Activated CD4-positive, alpha-beta T cell treated with anti-CD3 and anti-CD28 coated beads, Interleukin-2, Interleukin-4, amounts not matched to agents 100 ng/mL and 50 ng/mL, durations not matched to agents 16 hours and 8 hours (primary cell): ENCODE results near the gene PIAS4.

Experiments
- DNase-seq: peaks from one replicate; pipeline ENCODE4 v3.0.0-alpha.2; 2020; ENCODE audit warnings: low spot score

The PIAS4 gene

DNA sequence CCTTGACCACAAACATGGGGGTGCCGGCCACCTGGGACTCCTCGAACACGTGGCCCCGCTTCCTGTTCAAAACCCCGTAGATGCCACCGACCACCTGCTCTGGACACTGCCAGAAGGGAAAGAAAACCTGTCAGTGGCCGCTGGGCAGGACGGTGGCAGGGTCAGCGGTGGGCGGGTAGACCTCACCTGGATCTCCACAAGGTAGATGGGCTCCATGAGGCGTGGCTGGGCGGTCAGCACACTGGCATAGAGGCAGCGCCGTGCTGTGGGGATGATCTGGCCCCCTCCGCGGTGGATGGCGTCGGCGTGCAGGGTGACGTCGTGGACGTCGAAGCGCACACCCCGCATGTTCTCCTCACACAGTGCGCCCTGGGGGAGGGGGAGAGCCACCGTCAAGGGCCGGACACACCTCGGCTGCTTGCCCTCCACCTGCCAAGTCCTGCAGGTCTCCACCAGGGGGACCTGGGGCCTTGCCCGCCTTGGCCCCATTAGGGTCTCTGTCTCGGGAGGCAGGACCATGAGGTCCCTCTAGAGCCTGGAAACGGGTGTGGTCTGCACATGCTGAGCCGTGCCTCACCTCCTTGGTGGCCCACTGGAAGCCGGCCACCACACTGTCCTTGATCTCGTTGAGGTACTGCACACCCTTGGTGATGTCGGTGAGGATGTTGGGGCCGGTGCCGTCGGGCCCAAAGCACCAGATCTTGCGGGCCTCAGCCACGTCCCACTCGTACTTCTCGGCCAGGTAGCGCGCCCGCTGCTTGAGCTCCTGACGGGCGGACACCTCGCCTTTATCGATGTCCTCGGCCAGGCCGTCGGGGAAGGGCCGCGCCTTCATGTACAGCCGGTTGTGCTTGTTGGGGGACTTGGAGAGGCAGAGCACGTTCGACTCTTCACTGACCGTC lies 30.0 kb upstream of the PIAS4 start:
- no peak for DNase-seq

DNA sequence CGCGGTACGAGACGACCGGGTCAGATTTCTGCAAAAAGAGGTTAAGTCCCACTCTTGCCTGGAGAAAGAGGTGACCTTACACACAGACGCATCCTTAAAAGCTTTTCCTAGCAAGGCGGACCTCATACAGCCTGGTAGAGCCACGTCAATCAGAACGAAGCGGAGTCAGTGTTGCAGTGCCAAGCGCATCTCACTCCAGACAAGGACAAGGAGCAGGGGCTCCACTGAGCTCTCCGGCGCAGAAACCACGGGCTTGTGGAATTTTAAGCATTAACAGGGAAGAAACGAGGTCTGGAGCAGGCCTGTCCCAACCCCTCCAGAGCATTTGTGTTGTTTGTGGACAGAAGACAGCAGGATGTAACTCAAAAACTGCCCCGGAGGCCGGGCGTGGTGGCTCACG lies 29.4 kb upstream of the PIAS4 start:
- DNase-seq, result no peak

DNA sequence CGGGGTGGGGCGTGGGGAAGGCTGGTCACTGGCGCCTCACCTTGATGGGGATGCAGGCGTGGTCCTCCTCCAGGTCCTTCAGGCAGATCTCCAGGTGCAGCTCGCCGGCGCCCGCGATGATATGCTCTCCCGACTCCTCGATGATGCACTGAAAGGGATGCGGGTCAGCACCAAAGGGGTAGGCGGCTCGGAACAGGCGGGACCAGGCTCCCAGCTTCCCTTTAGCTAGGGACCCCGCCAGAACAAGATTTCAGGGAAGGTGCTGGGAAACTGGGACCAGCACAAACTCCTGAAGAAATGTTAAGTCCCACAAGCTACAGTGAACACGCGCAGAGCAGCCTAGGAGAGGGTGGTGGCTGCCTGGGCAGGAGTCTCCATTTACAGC lies 28.3 kb upstream of the PIAS4 start:
- DNase-seq, result no peak

DNA sequence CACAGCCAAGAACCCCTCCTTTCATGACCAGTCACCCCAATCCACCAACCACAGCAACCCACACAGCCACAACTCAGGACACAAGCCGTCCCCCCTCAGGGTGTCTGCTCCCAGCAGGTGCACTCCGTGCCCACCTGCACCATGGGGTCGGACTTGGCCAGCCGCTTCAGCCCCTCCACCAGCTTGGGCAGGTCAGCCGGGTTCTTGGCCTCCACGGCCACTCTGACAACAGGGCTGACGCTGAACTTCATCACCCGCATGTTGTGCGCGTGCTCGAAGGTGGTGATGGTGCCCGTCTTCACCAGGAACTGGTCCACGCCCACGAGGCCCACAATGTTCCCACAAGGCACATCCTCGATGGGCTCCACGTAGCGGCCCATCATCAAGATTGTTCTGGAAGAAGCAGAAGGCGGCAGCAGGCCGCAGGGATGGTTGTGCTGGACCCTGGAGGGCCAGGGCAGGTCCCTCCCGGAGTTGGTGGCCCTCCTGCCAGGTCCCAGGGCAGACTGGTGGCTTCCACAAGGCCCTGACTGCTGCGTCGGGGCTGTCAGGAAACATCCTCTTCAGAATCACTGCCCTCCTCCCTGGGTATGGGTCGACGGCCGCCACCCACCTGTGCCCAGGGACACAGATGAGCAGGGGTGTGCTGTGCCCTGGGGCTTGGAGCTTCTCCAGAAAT lies 27.7 kb upstream of the PIAS4 start:
- DNase-seq, result no peak

DNA sequence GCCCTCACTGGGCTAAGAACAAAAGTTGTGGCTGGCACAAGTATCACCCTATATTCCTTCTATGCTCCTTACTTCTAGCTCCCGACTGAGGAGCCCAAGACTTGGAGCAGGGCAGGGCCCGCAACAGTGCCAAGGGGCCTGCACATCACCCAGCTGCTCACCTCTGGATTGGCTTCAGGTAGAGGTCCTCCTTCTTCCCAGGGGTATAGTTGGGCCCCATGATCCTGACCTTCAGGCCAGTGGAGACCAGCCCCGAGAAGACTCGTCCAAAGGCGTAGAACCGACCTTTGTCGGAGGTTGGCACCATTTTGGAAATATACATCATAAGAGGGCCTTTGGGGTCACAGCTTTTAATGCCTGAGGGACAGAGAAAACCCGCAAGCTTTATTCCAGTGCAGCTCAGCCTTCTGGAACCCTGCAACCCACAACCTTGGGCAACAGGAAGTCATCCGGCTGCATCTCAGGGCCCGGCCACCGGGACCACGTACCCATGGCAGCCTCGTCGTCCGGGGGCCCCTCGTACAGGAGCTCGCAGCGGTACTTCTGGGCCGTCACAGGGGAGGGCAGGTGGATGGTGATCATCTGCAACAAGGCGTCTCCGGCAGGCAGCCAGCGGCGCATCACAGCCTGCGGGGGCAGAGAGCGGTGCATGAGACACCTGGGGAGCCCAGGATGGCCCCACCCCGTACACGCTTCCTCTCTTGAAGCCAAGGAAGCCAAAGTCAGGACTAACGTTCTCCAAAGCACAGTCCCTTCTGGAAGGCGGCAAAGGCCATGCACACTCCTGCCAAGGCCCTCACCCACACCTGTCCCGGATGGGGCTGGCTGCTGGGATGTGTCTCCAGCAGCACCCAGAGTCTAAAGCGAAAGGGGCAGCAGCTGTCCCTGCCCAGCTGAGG lies 26.9 kb upstream of the PIAS4 start:
- no peak for DNase-seq

DNA sequence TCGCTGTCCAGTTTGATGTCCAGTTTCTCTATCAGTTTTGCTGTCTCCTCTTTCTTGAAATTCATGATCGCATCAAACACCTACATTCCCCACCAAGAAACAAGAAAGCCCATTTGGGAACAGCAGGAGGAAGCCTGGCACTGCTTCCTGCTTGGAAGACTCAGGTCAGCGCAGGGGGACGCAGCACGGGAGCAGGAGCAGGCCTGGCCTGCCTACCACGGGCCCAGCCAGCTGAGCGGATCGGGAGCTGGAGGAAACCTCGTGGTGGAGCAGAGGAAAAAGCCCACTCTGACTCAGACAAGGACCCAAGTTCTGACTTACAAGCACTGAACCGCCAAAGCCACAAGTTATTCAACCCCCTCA lies 26.2 kb upstream of the PIAS4 start:
- DNase-seq, result no peak

DNA sequence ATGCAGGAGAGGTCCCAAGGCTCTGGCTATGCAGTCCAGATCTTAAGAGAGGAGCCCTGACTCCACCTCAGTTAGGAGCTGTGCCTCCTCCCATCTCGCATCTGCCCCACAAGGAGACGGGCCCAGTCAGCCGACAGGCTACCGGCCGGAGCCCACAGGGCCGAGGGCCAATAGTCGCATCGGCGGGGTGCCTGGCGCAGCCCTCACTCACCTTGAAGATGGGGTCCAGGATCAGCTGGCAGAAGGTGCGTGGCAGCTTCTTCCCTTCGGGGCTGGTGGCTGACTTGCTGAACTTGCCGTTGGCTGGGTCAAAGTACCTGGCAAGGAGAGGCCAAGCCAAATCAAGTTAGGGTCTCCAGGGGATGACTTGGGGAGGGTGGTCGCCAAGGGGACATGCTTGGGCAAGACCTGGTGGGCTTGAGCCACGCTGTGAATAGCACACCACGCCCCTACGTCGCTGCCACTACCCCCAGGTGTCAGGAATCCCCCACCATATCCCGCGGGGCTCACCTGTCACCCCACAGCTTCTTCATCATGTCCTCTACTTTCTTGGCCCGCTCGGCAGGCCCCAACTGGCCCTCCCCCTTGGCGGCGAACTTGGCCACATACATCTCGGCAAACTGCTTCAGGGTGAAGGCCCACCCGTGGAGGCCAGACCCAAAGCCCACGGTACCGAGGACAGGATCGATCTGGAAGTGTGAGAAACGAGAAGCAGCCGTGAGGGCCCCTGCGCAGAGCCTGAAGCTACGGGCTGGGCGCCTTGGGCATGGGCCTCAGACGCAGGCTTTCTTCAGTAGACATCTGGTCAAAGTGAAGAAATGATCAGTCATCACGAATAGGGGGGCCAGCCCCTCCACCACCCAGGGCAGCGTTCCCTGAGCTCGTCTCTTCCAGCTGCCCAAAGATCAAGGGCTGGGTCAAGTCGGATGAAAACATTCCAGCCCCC lies 25.5 kb upstream of the PIAS4 start:
- DNase-seq, result no peak

DNA sequence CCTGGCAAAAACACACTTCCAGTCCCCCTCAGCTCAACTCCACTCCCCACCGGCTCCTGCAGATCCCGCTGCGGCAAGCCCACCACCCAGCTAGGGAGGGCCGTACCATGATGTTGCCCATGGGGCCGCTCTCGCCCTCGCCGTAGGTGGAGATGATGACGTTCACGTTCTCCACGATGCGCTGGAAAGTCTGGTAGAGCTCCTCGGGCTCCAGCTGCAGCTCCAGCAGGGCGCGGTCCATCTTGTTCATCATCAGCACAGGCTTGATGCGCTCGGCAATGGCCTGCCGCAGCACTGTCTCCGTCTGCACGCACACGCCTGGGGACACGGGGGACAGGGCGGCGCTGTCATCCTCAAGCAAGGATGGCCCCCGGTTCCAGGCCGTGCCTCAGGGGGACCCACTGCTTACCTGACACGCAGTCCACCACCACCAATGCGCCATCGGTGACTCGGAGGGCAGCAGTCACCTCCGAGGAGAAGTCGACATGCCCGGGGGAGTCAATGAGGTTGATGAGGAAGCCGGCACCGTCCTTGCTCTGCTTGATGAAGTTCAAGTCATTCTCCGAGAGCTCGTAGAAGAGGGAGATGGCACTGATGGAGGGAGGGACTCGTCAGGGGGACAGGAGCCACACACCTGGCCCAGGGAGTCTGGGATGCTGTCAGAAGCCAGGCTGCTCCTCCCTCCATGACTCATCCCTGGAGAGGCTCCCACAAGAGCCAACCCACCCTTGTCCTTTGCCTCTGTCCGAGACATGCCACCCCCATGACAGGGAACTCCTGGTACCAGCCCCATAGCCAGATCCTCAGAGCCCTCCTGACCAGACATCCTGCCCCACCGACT lies 24.6 kb upstream of the PIAS4 start:
- no peak for DNase-seq

DNA sequence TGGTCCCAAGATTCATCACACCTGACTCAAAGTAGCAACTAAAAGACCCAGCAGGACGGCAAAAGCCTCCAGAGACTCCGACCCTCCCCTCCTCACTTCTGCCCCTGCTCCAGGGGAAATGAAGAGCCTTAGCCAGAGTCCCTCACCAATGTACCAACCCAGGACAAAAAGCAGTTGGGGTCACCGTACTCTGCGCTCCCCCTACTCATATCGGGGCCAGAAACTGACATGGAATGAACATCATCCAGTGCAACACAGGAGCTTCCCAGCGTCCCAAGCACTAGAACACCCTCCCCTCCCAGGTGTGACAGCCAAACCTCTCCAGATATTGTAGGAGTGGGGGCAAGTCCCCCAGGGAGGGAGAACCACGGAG lies 24.0 kb upstream of the PIAS4 start:
- no peak for DNase-seq

DNA sequence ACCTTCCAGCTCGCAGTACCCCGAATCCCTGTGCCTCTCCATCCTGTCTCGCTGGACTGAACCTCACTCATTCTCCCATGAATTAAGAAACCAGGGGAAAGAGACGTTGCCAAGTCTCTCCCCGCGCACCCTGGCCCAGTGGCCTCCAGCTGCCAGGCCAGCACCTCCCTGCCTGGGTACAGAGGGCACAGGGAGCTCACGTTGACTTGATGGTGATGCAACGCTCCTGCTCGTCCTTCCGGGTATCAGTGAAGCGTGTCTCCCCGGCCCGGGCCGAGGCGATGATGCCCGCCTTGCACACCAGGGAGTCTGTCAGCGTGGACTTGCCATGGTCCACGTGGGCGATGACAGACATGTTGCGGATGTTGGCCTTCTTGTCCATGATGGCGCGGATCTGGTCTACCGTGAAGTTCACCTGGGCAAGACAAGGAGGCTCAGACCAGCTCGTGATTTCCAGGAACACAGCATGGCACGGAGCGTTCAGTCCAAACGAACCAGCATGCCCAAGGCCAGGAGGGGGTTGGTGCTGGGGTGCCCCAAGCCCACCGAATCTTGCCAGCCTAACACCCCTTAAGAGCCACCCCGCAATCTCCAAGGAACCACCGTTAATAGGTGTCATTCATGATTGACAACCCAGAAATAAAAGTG lies 23.5 kb upstream of the PIAS4 start:
- DNase-seq, result peak; percentile 41

DNA sequence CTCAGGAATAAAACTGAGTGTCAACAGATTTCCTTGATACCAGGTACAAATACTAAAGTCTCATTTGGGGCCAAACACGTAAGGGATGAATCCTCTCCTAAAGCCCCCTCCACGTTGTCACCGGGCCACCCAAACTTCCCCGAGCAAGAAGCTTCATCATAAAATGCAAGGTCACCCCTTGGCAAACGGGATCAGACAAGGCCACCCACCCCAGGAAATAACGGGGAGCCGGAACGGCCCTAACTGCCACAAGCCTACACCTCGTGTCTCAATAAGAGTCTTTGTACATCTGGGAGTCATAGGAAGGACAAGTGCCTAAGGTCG lies 23.0 kb upstream of the PIAS4 start:
- DNase-seq, result no peak

DNA sequence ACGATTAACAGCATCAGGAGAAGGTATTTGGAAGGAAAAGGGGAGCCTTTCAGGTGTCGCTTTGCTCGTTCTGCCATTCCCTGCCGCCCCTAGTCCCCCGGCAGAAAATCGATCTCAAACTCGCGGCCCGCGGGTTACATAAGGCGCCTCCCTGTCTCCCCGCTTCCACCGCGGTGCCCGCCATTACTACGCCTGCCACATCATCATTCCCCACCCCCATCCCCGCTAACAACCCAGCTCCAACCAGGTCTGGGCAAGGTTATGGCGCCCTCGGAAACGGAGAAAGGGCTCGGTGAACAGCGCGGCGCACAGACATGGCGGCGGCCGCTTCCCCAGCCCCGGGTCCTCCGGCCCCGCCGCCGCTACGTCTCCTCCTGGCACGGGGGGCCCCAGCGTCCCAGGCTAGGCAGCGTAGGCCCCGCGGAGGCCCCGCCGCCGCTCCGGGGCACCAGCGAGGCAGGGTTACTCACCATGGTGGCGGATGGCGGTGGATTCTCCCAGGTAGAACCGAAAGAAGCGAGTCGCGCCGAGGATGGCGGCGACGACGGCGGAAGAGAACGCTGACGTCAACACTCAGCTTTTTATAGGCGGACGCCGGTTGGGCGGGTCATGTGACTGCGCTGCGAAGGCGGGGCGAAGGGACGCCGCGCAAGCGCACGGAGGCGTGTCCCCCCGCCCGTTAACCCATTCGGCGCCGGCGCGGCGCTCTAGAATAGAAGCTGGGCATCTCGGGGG lies 22.5 kb upstream of the PIAS4 start, which contains the start of gene EEF2:
EEF2 (minus strand) TSS at position 556 of the 735 bp plus-strand sequence; CDS start at position 473, 83 bp downstream.
- DNase-seq, result peak; percentile 93

DNA sequence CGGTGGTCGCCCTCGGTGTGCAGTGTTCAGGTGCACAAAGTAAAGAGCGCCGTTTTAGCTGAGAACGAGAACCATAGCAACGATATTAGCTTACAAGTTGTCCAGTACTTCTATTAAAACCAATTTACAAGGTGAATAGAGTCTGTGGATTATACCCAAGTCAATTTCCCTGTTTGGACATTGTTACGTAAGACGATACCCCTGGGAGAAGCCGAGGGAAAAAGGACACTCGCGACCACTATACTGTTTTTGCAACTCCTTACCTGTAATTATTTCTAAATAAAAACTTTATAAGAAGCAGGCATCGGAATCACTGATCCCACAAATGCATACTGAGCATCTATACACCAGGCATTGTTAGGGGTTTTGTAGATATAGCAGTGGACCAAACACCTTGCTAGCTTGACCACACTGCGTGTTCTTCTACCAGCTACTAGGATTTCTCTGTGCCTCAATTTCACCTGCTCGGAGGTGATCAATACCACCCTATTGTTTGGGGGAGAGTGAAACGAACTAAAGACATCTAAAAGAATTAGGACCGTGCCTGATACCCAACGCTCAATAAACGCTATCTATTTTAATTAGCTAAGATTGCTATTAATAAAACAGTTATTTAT lies 21.8 kb upstream of the PIAS4 start:
- no peak for DNase-seq

DNA sequence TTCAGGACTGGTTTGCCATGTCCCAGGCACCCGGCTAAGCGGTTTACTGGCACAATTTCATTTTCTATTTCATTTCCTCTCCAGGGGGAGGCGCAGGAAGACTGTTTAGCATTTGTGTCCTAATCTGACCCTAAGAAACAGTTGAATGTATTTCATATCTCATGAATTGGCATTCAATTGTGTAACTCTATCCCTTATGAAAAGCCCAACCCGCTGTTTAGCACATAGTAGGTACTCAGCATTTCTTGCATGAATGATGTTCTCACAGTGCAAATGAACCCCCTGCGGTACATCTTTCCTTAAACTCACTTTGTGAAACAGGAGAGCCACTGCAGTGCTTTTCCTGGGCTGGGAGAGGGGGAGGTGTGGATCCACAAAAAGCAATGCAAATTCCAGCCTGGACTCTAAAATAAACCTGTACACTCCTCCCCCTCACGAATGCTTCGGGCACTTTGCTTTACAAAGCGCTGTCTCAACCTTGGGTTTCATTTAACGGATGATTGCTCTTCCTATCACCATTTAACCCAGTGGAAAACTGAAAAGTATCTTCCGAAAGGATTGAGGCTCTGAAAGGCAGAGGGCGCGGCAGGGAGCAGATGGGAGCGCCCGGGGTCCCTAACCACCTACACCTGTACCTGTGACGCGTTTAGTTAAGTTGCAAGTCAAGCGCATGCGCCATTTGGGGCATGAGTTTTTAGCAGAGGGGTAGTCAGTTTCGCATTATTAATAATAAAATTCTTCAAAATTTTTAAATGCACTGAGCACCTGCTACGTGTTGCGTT lies 21.1 kb upstream of the PIAS4 start:
- peak; percentile 75 for DNase-seq

DNA sequence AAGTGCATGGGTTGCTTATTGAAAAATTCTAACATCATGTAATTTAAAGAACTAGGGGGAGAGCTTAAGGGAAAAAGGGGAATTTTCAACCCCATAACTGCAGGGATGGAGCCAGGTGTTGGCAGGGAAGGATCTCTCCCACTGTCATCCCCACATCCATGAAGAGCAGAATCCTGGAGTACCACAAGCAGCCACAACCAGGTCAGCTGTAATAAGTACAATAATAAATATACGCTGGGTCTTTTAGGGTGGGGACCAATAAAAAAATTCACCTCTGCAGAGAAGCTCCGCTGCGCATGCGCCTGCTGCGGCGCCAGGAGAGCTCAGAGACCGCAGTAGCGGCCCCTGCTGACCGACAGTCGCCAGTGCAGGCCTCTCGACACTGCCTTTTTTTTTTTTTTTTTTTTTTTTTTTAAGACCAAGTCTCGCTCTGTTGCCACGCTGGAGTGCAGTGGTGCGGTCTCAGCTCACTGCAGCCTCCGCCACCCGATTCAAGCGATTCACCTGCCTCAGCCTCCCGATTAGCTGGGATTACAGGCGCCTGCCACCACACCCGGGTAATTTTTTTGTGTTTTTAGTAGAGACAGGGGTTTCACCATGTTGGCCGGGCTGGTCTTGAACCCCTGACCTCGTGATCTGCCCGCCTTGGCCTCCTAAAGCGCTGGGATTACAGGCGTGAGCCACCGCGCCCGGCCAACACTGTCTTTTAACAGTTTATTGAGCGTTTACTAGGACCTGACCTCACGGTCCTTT lies 19.7 kb upstream of the PIAS4 start:
- DNase-seq, result peak; percentile 91

DNA sequence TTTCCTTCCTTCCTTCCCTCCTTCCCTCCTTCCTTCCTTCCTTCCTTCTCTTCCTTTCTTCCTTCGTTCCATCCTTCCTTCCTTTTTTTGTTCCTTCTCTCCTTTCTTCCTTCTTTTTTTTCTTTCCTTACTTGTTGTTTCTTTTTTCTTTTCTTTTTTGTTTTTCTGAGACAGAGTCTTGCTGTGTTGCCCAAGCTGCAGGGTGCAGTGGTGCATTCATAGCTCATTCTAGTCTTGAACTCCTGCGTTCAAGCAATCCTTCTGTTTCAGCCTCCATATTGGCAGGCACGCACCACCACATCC lies 16.8 kb upstream of the PIAS4 start:
- no peak for DNase-seq

DNA sequence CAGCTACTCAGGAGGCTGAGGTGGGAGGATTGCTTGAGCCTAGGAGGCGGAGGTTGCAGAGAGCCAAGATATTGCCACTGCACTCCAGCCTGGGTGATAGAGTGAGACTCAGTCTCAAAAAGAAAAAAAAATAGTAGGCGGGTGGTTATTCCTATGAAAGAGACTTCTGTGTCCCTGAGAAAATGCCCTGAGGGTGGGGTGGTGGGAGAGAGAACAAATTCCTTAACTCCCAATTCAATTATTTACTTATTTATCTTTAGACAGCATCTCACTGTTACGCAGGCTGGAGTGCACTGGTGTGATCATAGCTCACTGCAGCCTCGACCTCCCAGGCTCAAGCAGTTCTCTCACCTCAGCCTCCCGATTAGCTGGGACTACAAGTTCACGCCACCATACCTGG lies 11.9 kb upstream of the PIAS4 start:
- DNase-seq, result no peak
